Loucy (cell line): Measurements from ENCODE around the gene UNC50.

Experiments used
- CTCF ChIP-seq: fragments of 200-600 bp; sonication (generic); conservative IDR thresholded peaks from 2 replicates; pipeline ENCODE4 v1.5.1; 2014; ENCODE audit warnings: mild to moderate bottlenecking, antibody characterized with exemption, low read length
- EZH2phosphoT487 ChIP-seq: fragments of 200-600 bp; IDR thresholded peaks from 2 replicates; pipeline ENCODE4 v1.6.1; 2018; ENCODE audit warnings: antibody characterized with exemption, mild to moderate bottlenecking, moderate library complexity, borderline replicate concordance

DNA sequence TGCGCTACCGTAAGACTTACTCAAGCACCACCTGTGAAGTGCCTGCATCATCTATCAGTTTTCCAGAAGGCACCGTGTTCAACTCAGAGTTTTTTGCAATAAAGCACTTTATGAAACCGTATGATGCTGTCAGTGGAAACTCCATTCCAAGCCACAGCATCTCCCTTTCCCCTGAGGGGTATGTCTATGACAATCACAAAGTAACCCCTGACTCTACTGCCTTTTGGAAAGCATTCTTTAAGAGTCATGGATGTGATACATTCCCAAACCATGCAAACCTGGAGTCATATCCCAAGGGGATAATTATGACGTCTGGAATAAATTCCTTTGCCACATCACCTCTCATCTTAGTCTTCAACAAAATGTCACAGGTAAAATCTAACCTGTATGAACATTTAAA lies 39.2 kb downstream of the UNC50 start:
- no peak for TF ChIP-seq CTCF
- TF ChIP-seq EZH2phosphoT487, result no peak
